ENCODE results near the gene BARHL1. TPM values are rescaled to one million over a fixed set of nuclear protein-coding genes. Genes with fewer than 3 reads are reported as not detected.

BARHL1 gene
- total RNA-seq = not detected

DNA sequence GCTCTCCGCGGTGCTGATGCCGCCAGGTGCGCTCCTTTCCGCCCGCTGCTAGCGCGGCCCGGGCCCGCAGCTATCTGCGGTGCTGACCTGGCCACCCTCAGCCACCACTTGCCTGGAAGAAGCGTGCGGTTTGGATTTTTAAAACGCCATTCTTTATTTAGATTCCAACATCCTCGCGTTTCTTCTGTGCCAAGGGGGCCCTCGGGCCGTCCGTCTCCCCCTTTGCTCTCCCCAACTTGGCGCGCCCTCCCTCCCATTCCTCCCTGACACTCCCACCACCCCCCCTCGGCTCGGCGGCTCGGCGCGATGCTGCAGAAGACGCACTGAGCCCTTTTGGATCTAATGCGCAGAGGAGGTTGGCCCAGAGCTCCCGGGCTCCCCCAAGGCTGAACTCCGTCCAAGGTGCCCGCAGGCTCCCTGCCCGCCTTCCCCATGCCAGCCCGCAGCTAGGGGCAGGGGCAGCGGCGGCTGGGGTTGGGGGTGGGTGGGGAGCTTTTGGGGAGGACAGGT lies at the start of gene BARHL1:
TSS of gene BARHL1 (plus strand) at position 331 of the 510 bp plus-strand sequence. CDS start 192 bp downstream, outside the sequence.
- peaks cover 76% of the 10 kb centered on the region for H3K27me3 Mint-ChIP-seq (ENCODE audit: low read depth)
- ChIA-PET POLR2A (no interaction called here), CTCF (interaction anchor here (0.9 kb wide), 1 partner anchor 11 kb away, joined by 3 read pairs; no protein-coding TSS in a partner anchor)
- no peaks in the 10 kb centered on the region for H3K9me3 Mint-ChIP-seq (ENCODE audit: insufficient read depth)
- H3K36me3 Mint-ChIP-seq (ENCODE audit: low read depth) = no peaks in the 10 kb centered on the region
- no peak for ATAC-seq
- H3K4me3 Mint-ChIP-seq = peak within 1 kb of the TSS; percentile 71
- H3K27ac Mint-ChIP-seq = no peak within 1 kb of the TSS
- peaks cover 11% of the 10 kb centered on the region for H3K4me1 Mint-ChIP-seq (ENCODE audit: low read depth)
- no peak for DNase-seq

DNA sequence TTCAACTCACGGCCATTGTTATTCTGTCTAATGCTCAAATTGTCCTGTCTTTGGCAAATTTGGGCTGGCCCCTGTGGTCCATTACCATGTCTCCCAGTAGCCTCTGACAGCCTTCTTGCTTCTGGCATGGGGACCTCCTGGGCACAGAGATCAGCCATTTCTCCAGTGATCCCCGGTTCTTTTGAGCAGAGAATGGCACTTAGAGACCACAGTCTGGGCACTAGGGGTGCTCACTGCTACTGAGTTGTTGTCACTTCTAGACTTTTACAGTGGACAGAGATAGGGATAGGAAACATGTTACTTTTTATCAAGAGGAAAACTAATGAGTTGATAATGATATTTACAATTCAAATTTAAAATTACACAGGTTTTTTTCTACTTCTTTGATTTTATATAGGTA lies 47.6 kb upstream of the BARHL1 start:
- Mint-ChIP-seq H3K9me3 (ENCODE audit: insufficient read depth) (no peaks in the 10 kb centered on the region), H3K27me3 (ENCODE audit: low read depth) (peaks cover 15% of the 10 kb centered on the region), H3K4me1 (ENCODE audit: low read depth) (peaks cover 11% of the 10 kb centered on the region), H3K36me3 (ENCODE audit: low read depth) (peaks cover 2% of the 10 kb centered on the region), H3K4me3 (no peak overlapping the region), H3K27ac (no peak overlapping the region)
- no peak for DNase-seq
- POLR2A ChIA-PET = no interaction called here
- CTCF ChIA-PET = no interaction called here
- ATAC-seq = no peak

DNA sequence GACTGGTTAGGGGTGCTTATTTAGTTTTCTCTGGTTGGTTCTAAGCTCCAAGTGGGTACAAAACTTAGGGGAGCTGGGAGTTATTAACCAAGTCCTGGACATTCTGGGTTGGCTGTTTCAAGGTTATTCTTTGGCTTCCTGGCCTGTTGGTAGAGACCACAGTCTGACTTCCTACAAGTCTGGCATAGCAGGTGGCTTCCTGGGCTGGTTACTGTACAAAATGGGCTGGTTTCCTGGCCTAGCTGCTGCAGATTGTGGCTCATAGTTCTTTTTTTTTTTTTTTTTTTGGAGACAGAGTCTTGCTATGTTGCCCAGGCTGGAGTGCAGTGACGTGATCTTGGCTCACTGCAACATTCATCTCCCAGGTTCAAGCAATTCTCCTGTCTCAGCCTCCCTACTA lies 46.3 kb upstream of the BARHL1 start:
- ChIA-PET POLR2A (interaction anchor here (1.2 kb wide), 1 partner anchor 12 kb away, joined by 3 read pairs; no protein-coding TSS in a partner anchor), CTCF (interaction anchor here (1.2 kb wide), 1 partner anchor 10 kb away, joined by 3 read pairs; no protein-coding TSS in a partner anchor)
- H3K36me3 Mint-ChIP-seq (ENCODE audit: low read depth) = peaks cover 2% of the 10 kb centered on the region
- H3K9me3 Mint-ChIP-seq (ENCODE audit: insufficient read depth) = no peaks in the 10 kb centered on the region
- H3K27me3 Mint-ChIP-seq (ENCODE audit: low read depth) = peaks cover 10% of the 10 kb centered on the region
- no peak overlapping the region for H3K4me3 Mint-ChIP-seq
- peaks cover 11% of the 10 kb centered on the region for H3K4me1 Mint-ChIP-seq (ENCODE audit: low read depth)
- ATAC-seq (peak; percentile 53), DNase-seq (peak; percentile 36)
- no peak overlapping the region for H3K27ac Mint-ChIP-seq

DNA sequence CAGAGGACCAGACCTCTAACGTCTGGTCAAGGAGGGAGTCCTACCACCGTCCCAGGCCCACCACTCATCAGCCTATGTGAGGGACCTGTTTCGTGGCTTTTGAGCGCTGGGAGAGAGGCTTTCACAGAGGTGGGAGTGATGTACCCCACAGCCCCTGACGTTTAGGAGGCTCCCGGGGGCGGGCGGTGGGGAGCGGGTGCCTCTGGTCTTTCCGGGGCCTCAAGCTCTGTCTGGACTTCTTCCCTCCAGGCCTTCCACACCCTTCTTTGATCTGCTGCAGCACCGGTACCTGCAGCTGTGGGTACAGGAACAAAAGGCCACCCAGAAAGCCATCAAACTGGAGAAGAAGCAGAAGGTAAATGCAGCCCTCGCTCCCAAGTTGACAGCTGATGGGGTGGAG lies 45.1 kb upstream of the BARHL1 start:
- H3K9me3 Mint-ChIP-seq (ENCODE audit: insufficient read depth) = no peaks in the 10 kb centered on the region
- peaks cover 11% of the 10 kb centered on the region for H3K4me1 Mint-ChIP-seq (ENCODE audit: low read depth)
- peaks cover 2% of the 10 kb centered on the region for H3K36me3 Mint-ChIP-seq (ENCODE audit: low read depth)
- ATAC-seq (no peak), DNase-seq (no peak)
- CTCF ChIA-PET = no interaction called here
- no peak overlapping the region for H3K27ac Mint-ChIP-seq
- H3K27me3 Mint-ChIP-seq (ENCODE audit: low read depth) = peaks cover 2% of the 10 kb centered on the region
- POLR2A ChIA-PET = no interaction called here
- no peak overlapping the region for H3K4me3 Mint-ChIP-seq

DNA sequence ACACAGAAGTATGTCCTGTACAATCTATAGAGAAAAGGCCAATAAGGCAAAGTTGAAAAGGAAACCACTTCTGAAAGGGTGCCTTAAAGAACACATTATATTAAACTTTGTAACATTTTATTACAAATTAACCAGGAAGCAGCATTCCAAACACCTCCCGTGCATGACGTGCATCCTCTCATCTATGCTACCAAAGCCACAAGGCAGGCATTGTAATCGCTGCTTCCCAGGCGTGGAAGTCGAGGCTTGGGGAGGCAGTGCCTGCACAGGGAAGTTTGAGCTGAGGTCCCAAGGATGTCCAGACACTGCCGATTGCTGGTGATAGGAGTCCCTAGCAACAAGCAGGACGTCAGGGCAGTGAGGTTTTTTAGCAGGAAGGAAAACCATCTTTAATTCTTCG lies 44.3 kb upstream of the BARHL1 start:
- Mint-ChIP-seq H3K27ac (no peak overlapping the region), H3K36me3 (ENCODE audit: low read depth) (peaks cover 2% of the 10 kb centered on the region), H3K9me3 (ENCODE audit: insufficient read depth) (no peaks in the 10 kb centered on the region), H3K4me3 (no peak overlapping the region), H3K4me1 (ENCODE audit: low read depth) (peaks cover 11% of the 10 kb centered on the region), H3K27me3 (ENCODE audit: low read depth) (peaks cover 2% of the 10 kb centered on the region)
- DNase-seq (no peak), ATAC-seq (no peak)
- CTCF ChIA-PET = no interaction called here
- POLR2A ChIA-PET = no interaction called here

DNA sequence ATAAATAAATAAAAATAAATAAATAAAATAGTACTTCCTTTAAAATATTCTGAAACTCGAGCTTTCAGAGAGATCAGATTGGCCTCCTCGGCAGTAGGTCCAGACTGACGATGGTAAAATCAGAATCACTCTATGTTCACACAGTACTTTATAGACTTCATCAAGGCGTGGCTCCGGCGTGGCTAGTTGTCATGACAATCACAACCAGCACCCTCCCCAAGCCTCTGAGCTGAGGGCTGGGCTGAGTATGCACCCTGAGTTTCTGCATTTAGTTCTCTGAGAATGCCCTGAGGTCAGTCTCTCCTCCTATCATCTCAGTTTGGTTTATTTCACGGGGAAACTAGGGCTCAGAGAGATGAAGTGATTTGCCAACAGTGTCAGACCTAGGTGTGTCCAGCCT lies 43.3 kb upstream of the BARHL1 start:
- H3K4me3 Mint-ChIP-seq = no peak overlapping the region
- peaks cover 11% of the 10 kb centered on the region for H3K4me1 Mint-ChIP-seq (ENCODE audit: low read depth)
- H3K36me3 Mint-ChIP-seq (ENCODE audit: low read depth) = peaks cover 2% of the 10 kb centered on the region
- DNase-seq (no peak), ATAC-seq (no peak)
- H3K27ac Mint-ChIP-seq = no peak overlapping the region
- no peaks in the 10 kb centered on the region for H3K9me3 Mint-ChIP-seq (ENCODE audit: insufficient read depth)
- peaks cover 6% of the 10 kb centered on the region for H3K27me3 Mint-ChIP-seq (ENCODE audit: low read depth)
- ChIA-PET POLR2A (no interaction called here), CTCF (no interaction called here)

DNA sequence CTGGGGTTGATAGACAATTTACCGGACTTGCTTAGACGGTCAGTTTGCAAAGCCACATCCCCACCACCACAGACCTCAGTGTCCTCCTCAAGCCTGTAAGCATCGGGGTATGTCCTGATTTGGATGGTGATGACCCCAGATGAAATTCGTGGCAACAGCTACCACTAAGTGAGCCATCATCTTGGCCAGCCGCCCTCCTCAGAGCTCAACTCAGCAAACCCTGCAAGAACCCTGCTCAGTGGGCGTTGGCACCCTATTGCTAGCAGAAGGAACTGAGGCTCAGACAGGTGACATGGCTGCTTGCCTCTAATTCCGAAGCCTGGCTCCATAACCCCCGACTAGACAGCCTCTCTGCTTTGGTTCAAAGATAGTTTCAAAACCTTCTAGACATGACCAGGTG lies 41.4 kb upstream of the BARHL1 start:
- H3K4me3 Mint-ChIP-seq = no peak overlapping the region
- ChIA-PET CTCF (no interaction called here), POLR2A (no interaction called here)
- no peak overlapping the region for H3K27ac Mint-ChIP-seq
- no peaks in the 10 kb centered on the region for H3K36me3 Mint-ChIP-seq (ENCODE audit: low read depth)
- peaks cover 18% of the 10 kb centered on the region for H3K27me3 Mint-ChIP-seq (ENCODE audit: low read depth)
- H3K4me1 Mint-ChIP-seq (ENCODE audit: low read depth) = peaks cover 7% of the 10 kb centered on the region
- no peaks in the 10 kb centered on the region for H3K9me3 Mint-ChIP-seq (ENCODE audit: insufficient read depth)
- DNase-seq (no peak), ATAC-seq (no peak)

DNA sequence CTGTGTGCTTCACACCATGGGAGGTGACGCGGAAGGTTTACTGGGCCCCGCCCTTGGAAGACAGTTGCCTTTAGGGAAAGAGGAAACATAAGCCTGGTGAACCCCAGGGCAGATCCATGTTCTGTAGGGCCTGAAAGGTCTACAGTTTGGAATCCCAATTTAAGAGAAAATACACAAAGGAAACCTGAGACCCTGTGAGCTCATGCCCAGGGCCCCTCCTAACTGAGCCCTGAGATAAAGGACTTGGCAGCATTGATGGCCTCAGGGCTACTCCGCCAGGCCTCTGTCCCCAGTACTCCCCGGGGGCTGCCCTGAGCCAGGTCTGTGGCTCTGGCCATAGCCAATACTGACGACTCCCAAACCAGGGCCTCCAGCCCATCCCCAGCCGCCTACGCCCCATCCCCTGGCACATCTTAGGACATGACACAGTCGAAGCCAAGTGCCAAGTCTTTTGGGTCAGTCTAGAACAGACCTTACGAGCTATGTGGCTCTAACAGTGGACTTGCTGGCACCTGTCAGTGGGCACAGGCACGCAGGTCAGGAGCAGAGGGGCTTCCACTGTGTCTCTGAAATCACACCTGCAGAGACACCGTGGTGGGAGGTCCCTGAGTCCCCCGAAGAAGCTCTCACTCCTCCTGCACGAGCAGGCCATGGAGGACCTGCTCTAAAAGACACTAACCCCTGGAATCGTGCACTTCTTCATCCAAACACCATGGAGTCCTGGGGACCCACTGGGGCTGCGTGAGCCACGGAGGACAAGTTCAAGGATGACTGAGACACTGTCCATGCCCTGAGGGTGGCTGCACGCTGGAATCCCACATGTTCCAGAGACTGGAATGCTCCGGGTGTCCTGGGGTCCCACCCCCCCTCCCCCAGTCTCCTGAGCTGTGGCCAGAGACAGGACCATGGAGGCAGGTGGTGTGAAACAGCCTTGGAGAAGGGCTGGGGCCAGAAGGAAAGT lies 40.3 kb upstream of the BARHL1 start:
- ChIA-PET CTCF (no interaction called here), POLR2A (no interaction called here)
- DNase-seq = no peak
- peaks cover 22% of the 10 kb centered on the region for H3K27me3 Mint-ChIP-seq (ENCODE audit: low read depth)
- no peaks in the 10 kb centered on the region for H3K36me3 Mint-ChIP-seq (ENCODE audit: low read depth)
- H3K9me3 Mint-ChIP-seq (ENCODE audit: insufficient read depth) = no peaks in the 10 kb centered on the region
- H3K4me1 Mint-ChIP-seq (ENCODE audit: low read depth) = peaks cover 3% of the 10 kb centered on the region
- ATAC-seq = no peak
- H3K4me3 Mint-ChIP-seq = no peak overlapping the region
- H3K27ac Mint-ChIP-seq = no peak overlapping the region

DNA sequence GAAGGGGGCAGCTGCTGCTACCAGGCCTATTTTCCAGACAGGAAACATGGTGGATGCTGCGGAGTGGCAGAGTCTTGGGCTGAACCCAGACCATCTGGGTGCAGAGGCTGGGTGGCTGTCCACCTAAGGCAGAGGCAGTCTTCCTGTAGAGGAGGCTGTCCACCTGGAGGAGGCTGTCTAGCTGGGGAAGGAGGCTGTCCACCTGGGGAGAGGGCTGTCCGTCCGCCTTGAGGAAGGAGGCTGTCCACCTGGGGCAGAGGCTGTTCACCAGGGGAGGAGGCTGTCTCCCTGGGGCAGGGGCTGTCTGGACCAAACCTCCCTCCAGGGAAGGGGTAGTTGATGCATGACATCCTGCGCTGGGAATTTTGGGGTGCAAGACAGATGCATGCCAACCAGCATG lies 39.2 kb upstream of the BARHL1 start:
- Mint-ChIP-seq H3K4me1 (ENCODE audit: low read depth) (peaks cover 3% of the 10 kb centered on the region), H3K9me3 (ENCODE audit: insufficient read depth) (no peaks in the 10 kb centered on the region), H3K4me3 (no peak overlapping the region), H3K27me3 (ENCODE audit: low read depth) (peaks cover 26% of the 10 kb centered on the region), H3K27ac (no peak overlapping the region), H3K36me3 (ENCODE audit: low read depth) (no peaks in the 10 kb centered on the region)
- DNase-seq (no peak), ATAC-seq (no peak)
- CTCF ChIA-PET = no interaction called here
- POLR2A ChIA-PET = no interaction called here

DNA sequence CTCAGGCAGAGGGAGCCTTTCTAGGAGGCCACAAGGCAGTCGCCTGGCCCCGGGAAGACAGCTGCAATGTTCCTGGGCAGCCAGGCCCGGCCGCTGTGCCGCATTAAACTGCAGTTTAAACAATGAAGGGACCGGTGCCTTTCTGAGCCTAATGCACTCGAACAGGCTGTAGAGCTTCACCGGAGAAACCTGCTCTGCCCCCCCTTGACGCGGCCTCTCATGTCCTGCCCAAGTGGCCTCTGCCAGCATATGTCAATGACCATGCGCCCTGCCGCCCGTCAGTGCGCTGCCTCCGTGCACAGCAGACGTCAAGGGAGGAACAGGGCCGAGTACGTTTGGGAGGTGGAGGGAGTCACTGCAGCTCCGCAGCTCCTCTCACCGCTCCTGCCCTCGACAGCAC lies 38.4 kb upstream of the BARHL1 start:
- no peaks in the 10 kb centered on the region for H3K9me3 Mint-ChIP-seq (ENCODE audit: insufficient read depth)
- ChIA-PET POLR2A (no interaction called here), CTCF (no interaction called here)
- no peak overlapping the region for H3K4me3 Mint-ChIP-seq
- no peak overlapping the region for H3K27ac Mint-ChIP-seq
- H3K4me1 Mint-ChIP-seq (ENCODE audit: low read depth) = peaks cover 3% of the 10 kb centered on the region
- H3K27me3 Mint-ChIP-seq (ENCODE audit: low read depth) = peaks cover 28% of the 10 kb centered on the region
- DNase-seq = no peak
- H3K36me3 Mint-ChIP-seq (ENCODE audit: low read depth) = no peaks in the 10 kb centered on the region
- ATAC-seq = no peak

DNA sequence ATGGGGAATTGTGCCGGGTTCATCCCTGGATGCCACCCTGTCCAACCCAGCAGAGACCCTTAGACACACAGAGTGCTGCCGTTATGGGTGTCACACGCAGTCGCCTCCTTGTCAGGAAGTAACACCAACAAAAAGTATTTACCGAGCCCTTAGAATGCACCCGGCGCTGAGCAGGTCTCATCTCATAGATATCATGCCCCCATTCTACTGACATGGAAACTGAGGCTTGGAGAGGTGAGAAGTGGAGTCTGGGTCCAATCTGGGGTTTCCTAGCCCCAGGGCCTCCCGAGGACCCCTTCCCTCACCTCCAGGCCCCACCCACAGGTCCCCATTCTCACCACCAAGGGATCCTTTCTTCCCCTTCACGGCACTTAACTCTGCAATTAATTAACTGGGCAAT lies 36.8 kb upstream of the BARHL1 start:
- Mint-ChIP-seq H3K4me3 (no peak overlapping the region), H3K27ac (no peak overlapping the region), H3K9me3 (ENCODE audit: insufficient read depth) (no peaks in the 10 kb centered on the region), H3K27me3 (ENCODE audit: low read depth) (peaks cover 27% of the 10 kb centered on the region), H3K4me1 (ENCODE audit: low read depth) (peaks cover 3% of the 10 kb centered on the region), H3K36me3 (ENCODE audit: low read depth) (no peaks in the 10 kb centered on the region)
- CTCF ChIA-PET = interaction anchor here (1.1 kb wide), 1 partner anchor 24 kb away, joined by 3 read pairs; no protein-coding TSS in a partner anchor
- POLR2A ChIA-PET = no interaction called here
- ATAC-seq = no peak
- DNase-seq = no peak

DNA sequence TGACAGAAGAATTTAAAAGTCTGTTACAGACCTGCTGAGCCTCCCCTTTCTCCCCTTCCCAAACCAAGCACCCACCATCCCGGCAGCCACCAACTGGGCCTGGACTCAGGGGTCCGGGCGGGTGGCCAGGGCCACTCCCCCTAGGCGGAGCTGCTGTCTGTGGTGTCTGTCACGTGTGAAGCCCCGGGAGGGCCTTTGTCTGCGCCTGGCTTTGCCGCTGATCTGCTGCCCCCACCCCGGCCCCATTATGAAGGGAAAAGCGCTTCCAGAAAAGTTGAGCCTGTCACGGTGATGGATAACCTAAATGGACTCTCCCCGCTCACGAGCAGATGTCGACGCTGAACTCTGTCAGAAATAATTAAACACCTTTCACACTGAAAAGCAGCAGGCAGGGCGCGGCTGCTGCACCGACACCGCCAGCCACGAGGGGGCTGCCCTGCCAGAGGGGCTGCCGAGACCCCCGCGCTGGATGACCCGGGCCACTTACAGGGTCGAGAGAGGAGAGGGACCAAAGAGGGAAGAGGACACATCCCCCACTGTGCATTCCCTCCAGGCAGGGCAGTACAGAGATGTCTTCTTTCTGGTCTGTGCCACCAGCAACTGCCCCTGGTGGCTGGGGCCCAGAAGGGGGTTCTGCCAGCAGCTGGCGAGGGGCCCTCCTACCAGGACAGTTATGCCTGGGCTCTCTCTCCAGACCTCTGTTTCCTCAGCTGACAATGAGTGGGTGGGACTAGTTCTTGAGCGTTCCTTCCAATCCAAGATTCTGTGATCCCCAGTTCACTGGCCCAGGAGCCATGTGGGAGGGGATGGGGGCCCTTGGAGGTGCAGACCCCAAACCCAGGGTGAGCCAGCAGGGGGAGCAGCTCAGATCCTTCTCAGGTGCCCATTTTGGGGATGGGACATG lies 36.0 kb upstream of the BARHL1 start:
- no peak for DNase-seq
- Mint-ChIP-seq H3K27me3 (ENCODE audit: low read depth) (peaks cover 30% of the 10 kb centered on the region), H3K9me3 (ENCODE audit: insufficient read depth) (no peaks in the 10 kb centered on the region), H3K4me3 (no peak overlapping the region), H3K4me1 (ENCODE audit: low read depth) (peaks cover 3% of the 10 kb centered on the region), H3K36me3 (ENCODE audit: low read depth) (no peaks in the 10 kb centered on the region), H3K27ac (no peak overlapping the region)
- ATAC-seq = no peak
- ChIA-PET POLR2A (no interaction called here), CTCF (interaction anchor here (1.0 kb wide), 1 partner anchor 11 kb away, joined by 3 read pairs; no protein-coding TSS in a partner anchor)
